Keratinocyte (primary cell): Measurements from ENCODE around the gene NUMBL. TPM values are rescaled to one million over a fixed set of nuclear protein-coding genes. Genes with fewer than 3 reads are reported as not detected.

Source experiments
- DNase-seq: peaks from one replicate; pipeline ENCODE4 v3.0.0-alpha.2; 2011; ENCODE audit warnings: low read depth, missing footprints, low spot score
- FAIRE-seq: peaks from 2 replicates; lab custom pipeline; 2011; peaks lifted over from hg19 to GRCh38; lab: Jason Lieb, UNC
- H2AFZ ChIP-seq: 2 replicates; pipeline ENCODE4 v1.6.0; 2012; ENCODE audit warnings: low read length, control low read depth, inconsistent platforms; ENCODE audit not compliant: control insufficient read depth
- H3K27ac ChIP-seq: 2 replicates; pipeline ENCODE4 v1.5.1; 2011; ENCODE audit warnings: low read length; ENCODE audit not compliant: control insufficient read depth, insufficient read depth
- H3K27me3 ChIP-seq: 3 replicates; pipeline ENCODE4 v1.6.0; 2011; ENCODE audit warnings: low read length; ENCODE audit not compliant: control insufficient read depth, insufficient read depth; ENCODE audit errors: extremely low read depth
- H3K36me3 ChIP-seq, 2 experiments: 2 replicates in 1 of 2; 3 replicates in 1 of 2; pipeline ENCODE4 v1.5.1; 2011; ENCODE audit warnings: low read length in 2 of 2, mild to moderate bottlenecking in 1 of 2; ENCODE audit not compliant: control insufficient read depth in 2 of 2, insufficient read depth in 2 of 2; ENCODE audit errors: extremely low read depth in 1 of 2
- H3K4me1 ChIP-seq: 3 replicates; pipeline ENCODE4 v1.5.1; 2011; ENCODE audit warnings: low read length; ENCODE audit not compliant: control insufficient read depth, insufficient read depth; ENCODE audit errors: extremely low read depth
- H3K4me2 ChIP-seq: 3 replicates; pipeline ENCODE4 v1.6.0; 2011; ENCODE audit warnings: low read depth, low read length; ENCODE audit not compliant: control insufficient read depth, insufficient read depth; ENCODE audit errors: extremely low read depth
- H3K4me3 ChIP-seq, 3 experiments: fragments of 200-600 bp in 1 of 3; sonication (generic) in 1 of 3; 2 replicates in 2 of 3; 3 replicates in 1 of 3; pipeline ENCODE4 v1.5.1; 2011 to 2016; ENCODE audit warnings: low read length in 3 of 3, mild to moderate bottlenecking in 3 of 3, control low read depth in 2 of 3, inconsistent platforms in 1 of 3, low read depth in 1 of 3, mixed read lengths in 1 of 3, mixed run types in 1 of 3, moderate library complexity in 1 of 3; ENCODE audit not compliant: control insufficient read depth in 2 of 3, insufficient read depth in 2 of 3; ENCODE audit errors: extremely low read depth in 1 of 3
- H3K79me2 ChIP-seq: 2 replicates; pipeline ENCODE4 v1.6.0; 2012; ENCODE audit warnings: low read length; ENCODE audit not compliant: control insufficient read depth, insufficient read depth
- H3K9ac ChIP-seq: 3 replicates; pipeline ENCODE4 v1.6.0; 2011; ENCODE audit warnings: low read length; ENCODE audit not compliant: control insufficient read depth, insufficient read depth; ENCODE audit errors: extremely low read depth
- H3K9me1 ChIP-seq: 3 replicates; pipeline ENCODE4 v1.6.0; 2011; ENCODE audit warnings: low read length; ENCODE audit not compliant: control insufficient read depth, insufficient read depth; ENCODE audit errors: extremely low read depth
- H3K9me3 ChIP-seq: 2 replicates; pipeline ENCODE4 v1.5.1; 2012; ENCODE audit warnings: low read depth, low read length; ENCODE audit not compliant: control insufficient read depth
- H4K20me1 ChIP-seq: 3 replicates; pipeline ENCODE4 v1.6.0; 2011; ENCODE audit warnings: low read length; ENCODE audit not compliant: control insufficient read depth, insufficient read depth; ENCODE audit errors: extremely low read depth
- EZH2 ChIP-seq: IDR thresholded peaks from one replicate; pipeline ENCODE4 v1.6.1; 2012; ENCODE audit warnings: inconsistent platforms, mild to moderate bottlenecking, low read length, moderate library complexity
- dilution Hi-C: fragments of 300-500 bp; cut with MboI; formaldehyde crosslinking; loops from one replicate; pipeline ENCODE4 v1.7.0; 2020; ENCODE audit warnings: low sequenced_read_pairs; ENCODE audit not compliant: extremely low pct_ligation_motif_present
- polyA plus RNA-seq, 5 experiments: library from polyadenylated mRNA; depleted of rRNA in 3 of 5; stranded (reverse) in 3 of 5; stranded (forward) in 1 of 5; unstranded in 1 of 5; fragments of >200 nt; gene quantifications; 1 replicate in 1 of 5; 2 replicates in 3 of 5; 3 replicates in 1 of 5; pipeline versions ENCODE4 v1.2.1 to v1.2.3, GENCODE V29; 2011 to 2012; ENCODE audit warnings: missing spikeins in 2 of 5, low read depth in 1 of 5, low replicate concordance in 1 of 5
- TF ChIP-seq, protein P1 (sequence below), 3 experiments: IDR thresholded peaks in 1 of 3; conservative IDR thresholded peaks in 1 of 3; optimal IDR thresholded peaks in 1 of 3; 2 replicates in 2 of 3; 3 replicates in 1 of 3; pipeline versions ENCODE3 to v1.5.1; 2011; ENCODE audit warnings: low read length in 3 of 3, mild to moderate bottlenecking in 3 of 3, moderate library complexity in 2 of 3, control low read depth in 1 of 3, inconsistent platforms in 1 of 3; ENCODE audit not compliant: insufficient read depth in 2 of 3; ENCODE audit errors: extremely low read depth in 1 of 3

Gene NUMBL
- polyA plus RNA-seq, 1 donor (not counting 4 experiments of a cell fraction or from before 2014, with no cell fraction given) = 5.7 TPM

- H3K4me2 ChIP-seq = no peak overlapping the region
- FAIRE-seq (no peak), DNase-seq (no peak)
- H4K20me1 ChIP-seq = peaks cover 3% of the 10 kb centered on the region
- H3K9me1 ChIP-seq = peaks cover 2% of the 10 kb centered on the region
- TF ChIP-seq, protein P1, sequence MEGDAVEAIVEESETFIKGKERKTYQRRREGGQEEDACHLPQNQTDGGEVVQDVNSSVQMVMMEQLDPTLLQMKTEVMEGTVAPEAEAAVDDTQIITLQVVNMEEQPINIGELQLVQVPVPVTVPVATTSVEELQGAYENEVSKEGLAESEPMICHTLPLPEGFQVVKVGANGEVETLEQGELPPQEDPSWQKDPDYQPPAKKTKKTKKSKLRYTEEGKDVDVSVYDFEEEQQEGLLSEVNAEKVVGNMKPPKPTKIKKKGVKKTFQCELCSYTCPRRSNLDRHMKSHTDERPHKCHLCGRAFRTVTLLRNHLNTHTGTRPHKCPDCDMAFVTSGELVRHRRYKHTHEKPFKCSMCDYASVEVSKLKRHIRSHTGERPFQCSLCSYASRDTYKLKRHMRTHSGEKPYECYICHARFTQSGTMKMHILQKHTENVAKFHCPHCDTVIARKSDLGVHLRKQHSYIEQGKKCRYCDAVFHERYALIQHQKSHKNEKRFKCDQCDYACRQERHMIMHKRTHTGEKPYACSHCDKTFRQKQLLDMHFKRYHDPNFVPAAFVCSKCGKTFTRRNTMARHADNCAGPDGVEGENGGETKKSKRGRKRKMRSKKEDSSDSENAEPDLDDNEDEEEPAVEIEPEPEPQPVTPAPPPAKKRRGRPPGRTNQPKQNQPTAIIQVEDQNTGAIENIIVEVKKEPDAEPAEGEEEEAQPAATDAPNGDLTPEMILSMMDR (optimal IDR thresholded peaks at IDR 0.05 in 1 of 3, IDR thresholded peaks at IDR 0.05 in 1 of 3, conservative IDR thresholded peaks at IDR 0.05 in 1 of 3; ENCODE audit: extremely low read depth in 1 of 3, insufficient read depth in 2 of 3, low read length in 3 of 3) = no peak
- TF ChIP-seq EZH2 = no peak
- H3K27ac ChIP-seq = no peak overlapping the region
- dilution Hi-C loops = no loop called here
- H3K4me1 ChIP-seq = peaks cover 12% of the 10 kb centered on the region
- H3K27me3 ChIP-seq = no peaks in the 10 kb centered on the region
- peaks cover 39 to 42% of the 10 kb centered on the region in 2 experiments for H3K36me3 ChIP-seq
- H2AFZ ChIP-seq = no peak overlapping the region
- H3K79me2 ChIP-seq = peaks cover 51% of the 10 kb centered on the region
- H3K9me3 ChIP-seq = no peaks in the 10 kb centered on the region
- H3K9ac ChIP-seq = no peak overlapping the region
- no peak overlapping the region for H3K4me3 ChIP-seq
Measured at GRCh38 chr19:40726279-40726678, 35.8 kb upstream of the NUMBL start.

DNA sequence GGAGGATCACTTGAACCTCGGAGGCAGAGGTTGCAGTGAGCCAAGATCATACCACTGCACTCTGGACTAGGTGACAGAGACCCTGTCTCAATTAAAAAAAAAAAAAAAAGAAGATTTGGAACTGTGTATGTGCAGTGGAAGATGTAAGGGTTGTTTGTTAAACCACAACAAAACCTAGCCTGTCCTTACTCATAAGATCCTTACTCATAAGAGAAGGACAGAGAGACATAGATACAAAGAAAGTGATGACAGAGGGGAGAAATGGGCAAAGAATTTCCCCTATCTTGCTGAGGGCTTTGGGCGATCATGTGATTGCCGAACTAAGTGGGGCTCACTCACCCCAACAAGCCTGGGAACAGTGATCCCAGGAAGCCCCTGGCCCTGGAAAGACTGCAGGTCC lies 34.4 kb upstream of the NUMBL start:
- DNase-seq = no peak
- H3K4me2 ChIP-seq = no peak overlapping the region
- H3K9me3 ChIP-seq = no peaks in the 10 kb centered on the region
- H3K27ac ChIP-seq = no peak overlapping the region
- dilution Hi-C loops = no loop called here
- H3K9me1 ChIP-seq = peaks cover 2% of the 10 kb centered on the region
- H3K27me3 ChIP-seq = no peaks in the 10 kb centered on the region
- peaks cover 3% of the 10 kb centered on the region for H4K20me1 ChIP-seq
- H3K9ac ChIP-seq = no peak overlapping the region
- peaks cover 65% of the 10 kb centered on the region for H3K79me2 ChIP-seq
- H3K4me1 ChIP-seq = peaks cover 26% of the 10 kb centered on the region
- no peak for FAIRE-seq
- no peak overlapping the region for H3K4me3 ChIP-seq
- H3K36me3 ChIP-seq = peaks cover 34 to 38% of the 10 kb centered on the region in 2 experiments
- no peak for TF ChIP-seq EZH2
- TF ChIP-seq, protein P1 (optimal IDR thresholded peaks at IDR 0.05 in 1 of 3, IDR thresholded peaks at IDR 0.05 in 1 of 3, conservative IDR thresholded peaks at IDR 0.05 in 1 of 3; ENCODE audit: extremely low read depth in 1 of 3, insufficient read depth in 2 of 3, low read length in 3 of 3) = no peak
- no peak overlapping the region for H2AFZ ChIP-seq
